Measurements from ENCODE around the gene ZC3H13. TPM values are rescaled to one million over a fixed set of nuclear protein-coding genes. Genes with fewer than 3 reads are reported as not detected.

ZC3H13 gene
- total RNA-seq, 6 donors from 2014 or later = 23.6 to 71.2 (median 42.3) TPM

- H3K36me3 ChIP-seq = peaks cover 0 to 17% (median 2%) of the 10 kb centered on the region in 4 donors
- no peak overlapping the region for H3K27ac ChIP-seq
- no peak for ATAC-seq (ENCODE audit: low FRiP score in 2 of 2)
- no peak overlapping the region for H3K4me3 ChIP-seq
- H3K4me1 ChIP-seq = peaks cover 0 to 8% (median 0%) of the 10 kb centered on the region in 4 donors
- DNase-seq = no peak
- 98 to 99% methylated on average over 3 of the region's 3 CpGs for WGBS, 2 donors
- H3K27me3 ChIP-seq = no peaks in the 10 kb centered on the region
- no peaks in the 10 kb centered on the region for H3K9me3 ChIP-seq
- TF ChIP-seq POLR2A (IDR thresholded peaks at IDR 0.05) (no peak), POLR2AphosphoS5 (IDR thresholded peaks at IDR 0.05) (no peak), CTCF (IDR thresholded peaks at IDR 0.05) (no peak), EP300 (IDR thresholded peaks at IDR 0.05) (no peak)
Measured at GRCh38 chr13:45951724-45952123, 100.8 kb downstream of the ZC3H13 start.

GRCh38 chr13:45951166-45951565 lies 101.4 kb downstream of the ZC3H13 start:
- DNase-seq = no peak
- peak overlapping the region in 3 of 4 donors; percentile 39 to 74 (median 64) for H3K27ac ChIP-seq
- no peak for ATAC-seq (ENCODE audit: low FRiP score in 2 of 2)
- no peaks in the 10 kb centered on the region for H3K27me3 ChIP-seq
- H3K36me3 ChIP-seq = peaks cover 0 to 12% (median 0%) of the 10 kb centered on the region in 4 donors
- H3K4me3 ChIP-seq = no peak overlapping the region
- no peaks in the 10 kb centered on the region for H3K9me3 ChIP-seq
- TF ChIP-seq POLR2AphosphoS5 (IDR thresholded peaks at IDR 0.05) (no peak), POLR2A (IDR thresholded peaks at IDR 0.05) (no peak), EP300 (IDR thresholded peaks at IDR 0.05) (no peak), CTCF (IDR thresholded peaks at IDR 0.05) (no peak)
- H3K4me1 ChIP-seq = peaks cover 0 to 8% (median 0%) of the 10 kb centered on the region in 4 donors

GRCh38 chr13:45950386-45951000 lies 102.1 kb downstream of the ZC3H13 start:
- peak; percentile 40 to 84 for ATAC-seq (ENCODE audit: low FRiP score in 2 of 2)
- Histone ChIP-seq H3K27me3 (no peaks in the 10 kb centered on the region), H3K36me3 (peaks cover 0 to 8% (median 0%) of the 10 kb centered on the region in 4 donors), H3K4me1 (peaks cover 0 to 4% (median 0%) of the 10 kb centered on the region in 4 donors), H3K4me3 (no peak overlapping the region), H3K27ac (peak overlapping the region; percentile 31 to 74 (median 69)), H3K9me3 (no peaks in the 10 kb centered on the region)
- TF ChIP-seq POLR2AphosphoS5 (IDR thresholded peaks at IDR 0.05) (peak in 1 of 2 donors; percentile 32), CTCF (IDR thresholded peaks at IDR 0.05) (no peak)
- peak in 1 of 2 donors; percentile 48 for DNase-seq
- WGBS, 2 donors = 70 to 78% methylated on average over 4 of the region's 4 CpGs

- no peak for TF ChIP-seq POLR2A (IDR thresholded peaks at IDR 0.05)
- no peak for TF ChIP-seq CTCF (IDR thresholded peaks at IDR 0.05)
- no peak for TF ChIP-seq POLR2AphosphoS5 (IDR thresholded peaks at IDR 0.05)
- TF ChIP-seq EP300 (IDR thresholded peaks at IDR 0.05) = no peak
- Histone ChIP-seq H3K4me1 (no peaks in the 10 kb centered on the region), H3K9me3 (no peaks in the 10 kb centered on the region), H3K27ac (no peak overlapping the region), H3K36me3 (peaks cover 0 to 3% (median 0%) of the 10 kb centered on the region in 4 donors), H3K27me3 (no peaks in the 10 kb centered on the region), H3K4me3 (no peak overlapping the region)
- 62 to 74% methylated on average over 1 of the region's 1 CpG for WGBS, 2 donors
- ATAC-seq (ENCODE audit: low FRiP score in 2 of 2) = no peak
- no peak for DNase-seq
Measured at GRCh38 chr13:45949161-45949560, 103.4 kb downstream of the ZC3H13 start.

GRCh38 chr13:45943965-45944364 lies 108.6 kb downstream of the ZC3H13 start:
- no peak for ATAC-seq (ENCODE audit: low FRiP score in 2 of 2)
- WGBS, 2 donors = 75 to 80% methylated on average over 2 of the region's 2 CpGs
- Histone ChIP-seq H3K4me1 (no peaks in the 10 kb centered on the region), H3K4me3 (no peak overlapping the region), H3K27me3 (no peaks in the 10 kb centered on the region), H3K9me3 (no peaks in the 10 kb centered on the region), H3K36me3 (no peaks in the 10 kb centered on the region), H3K27ac (no peak overlapping the region)
- no peak for DNase-seq
- TF ChIP-seq EP300 (IDR thresholded peaks at IDR 0.05) = no peak
- TF ChIP-seq CTCF (IDR thresholded peaks at IDR 0.05) = no peak
- no peak for TF ChIP-seq POLR2AphosphoS5 (IDR thresholded peaks at IDR 0.05)
- no peak for TF ChIP-seq POLR2A (IDR thresholded peaks at IDR 0.05)

Measured in upper lobe of left lung (tissue), 6 donors.